IPS-18c (cell line): ENCODE data around the gene CBARP.
A peak's percentile ranks its signal among the peaks of the same experiment; 100 is the strongest.

Experiments
- H3K4me3 ChIP-seq: 2 replicates; pipeline ENCODE4 v1.7.0; 2013; ENCODE audit warnings: low read depth, mild to moderate bottlenecking, low read length, moderate library complexity; ENCODE audit not compliant: insufficient read depth
- H3K9me3 ChIP-seq: one replicate; pipeline ENCODE4 v1.6.1; 2013; ENCODE audit warnings: mild to moderate bottlenecking, low read length, moderate library complexity; ENCODE audit not compliant: control insufficient read depth, insufficient read depth

The CBARP gene

DNA sequence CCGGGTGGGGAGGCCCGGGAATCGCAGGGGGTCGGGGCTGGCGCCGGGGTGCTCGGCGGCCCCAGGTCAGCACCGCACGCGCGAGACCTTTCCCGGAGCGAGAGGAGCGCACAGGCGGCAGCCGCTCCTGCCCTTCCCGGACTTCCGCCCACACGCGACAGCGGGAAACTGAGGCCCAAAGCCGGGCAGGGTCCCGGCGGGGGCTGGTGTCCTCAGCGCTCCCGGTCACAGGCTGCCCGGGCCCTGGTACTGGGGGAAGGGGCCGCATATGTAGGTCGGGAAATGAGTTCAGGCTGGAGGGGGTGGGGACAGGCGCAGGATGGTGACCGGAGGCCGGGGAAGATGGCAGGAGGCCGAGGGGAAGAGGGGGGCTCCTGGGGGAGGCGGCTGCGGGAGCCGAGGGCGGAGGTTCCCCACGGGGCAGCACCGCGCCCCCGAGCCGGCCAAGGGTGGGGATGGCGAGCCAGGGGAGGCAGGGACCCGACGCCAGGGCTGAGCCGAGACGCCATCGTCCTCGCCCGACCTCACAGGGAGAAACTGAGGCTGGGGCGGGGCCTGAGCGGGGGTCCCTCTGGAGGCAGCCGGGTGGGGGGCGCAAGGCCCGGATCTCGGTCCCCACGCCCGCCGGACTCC, 662 bp downstream of the CBARP start:
- Histone ChIP-seq H3K4me3 (peak overlapping the region; percentile 68), H3K9me3 (no peaks in the 10 kb centered on the region)

- Histone ChIP-seq H3K9me3 (no peaks in the 10 kb centered on the region), H3K4me3 (peak overlapping the region; percentile 68)
Observed at GRCh38 chr19:1236576-1236975, 1.2 kb downstream of the CBARP start.

DNA sequence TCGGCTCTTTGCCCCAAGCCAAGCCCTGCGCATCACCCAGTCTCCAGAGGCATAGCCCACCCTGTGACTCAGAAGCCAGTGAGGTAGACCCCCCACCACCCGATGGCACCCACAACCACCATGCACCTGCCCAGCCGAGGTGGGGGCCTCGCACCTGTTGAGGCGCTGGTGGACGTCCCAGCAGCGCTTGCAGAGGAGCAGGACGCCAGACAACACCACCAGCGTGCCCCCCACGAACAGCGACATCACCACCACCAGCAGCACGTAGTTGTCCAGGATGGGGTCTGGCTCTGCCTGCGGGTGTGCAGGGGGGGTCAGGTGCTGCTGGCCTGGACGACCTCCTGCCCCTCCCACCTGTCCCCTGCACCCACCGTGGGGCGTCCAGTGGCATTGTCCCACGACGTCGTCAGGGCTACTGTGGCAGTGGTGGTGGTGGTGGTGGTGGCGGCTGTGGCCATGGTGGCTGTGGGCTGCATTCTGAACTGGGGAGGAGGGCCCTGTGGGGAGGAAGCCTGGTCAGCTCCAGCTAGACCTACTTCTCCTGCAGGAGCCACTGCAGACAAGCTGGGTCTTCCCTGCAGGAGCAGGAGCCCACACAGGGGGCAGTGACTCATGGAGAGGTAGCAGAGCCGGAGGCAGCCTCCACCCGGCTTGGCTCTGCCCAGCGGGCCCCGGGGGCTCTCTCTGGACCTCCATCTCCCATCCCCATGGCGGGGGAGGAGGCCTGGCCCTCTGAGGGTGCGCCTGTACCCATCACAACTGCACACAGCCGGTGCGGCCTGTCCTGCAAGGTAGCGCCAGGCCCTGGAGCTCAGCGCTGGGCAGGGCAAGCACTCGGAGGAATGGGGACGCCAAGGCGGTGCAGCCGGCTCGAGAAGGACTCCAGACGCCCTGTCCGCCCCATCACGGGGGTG, 1.9 kb downstream of the CBARP start:
- peak overlapping the region; percentile 47 for H3K4me3 ChIP-seq
- H3K9me3 ChIP-seq = no peaks in the 10 kb centered on the region

GRCh38 chr19:1234955-1235380, 2.8 kb downstream of the CBARP start:
- H3K4me3 ChIP-seq = no peak overlapping the region
- no peaks in the 10 kb centered on the region for H3K9me3 ChIP-seq

DNA sequence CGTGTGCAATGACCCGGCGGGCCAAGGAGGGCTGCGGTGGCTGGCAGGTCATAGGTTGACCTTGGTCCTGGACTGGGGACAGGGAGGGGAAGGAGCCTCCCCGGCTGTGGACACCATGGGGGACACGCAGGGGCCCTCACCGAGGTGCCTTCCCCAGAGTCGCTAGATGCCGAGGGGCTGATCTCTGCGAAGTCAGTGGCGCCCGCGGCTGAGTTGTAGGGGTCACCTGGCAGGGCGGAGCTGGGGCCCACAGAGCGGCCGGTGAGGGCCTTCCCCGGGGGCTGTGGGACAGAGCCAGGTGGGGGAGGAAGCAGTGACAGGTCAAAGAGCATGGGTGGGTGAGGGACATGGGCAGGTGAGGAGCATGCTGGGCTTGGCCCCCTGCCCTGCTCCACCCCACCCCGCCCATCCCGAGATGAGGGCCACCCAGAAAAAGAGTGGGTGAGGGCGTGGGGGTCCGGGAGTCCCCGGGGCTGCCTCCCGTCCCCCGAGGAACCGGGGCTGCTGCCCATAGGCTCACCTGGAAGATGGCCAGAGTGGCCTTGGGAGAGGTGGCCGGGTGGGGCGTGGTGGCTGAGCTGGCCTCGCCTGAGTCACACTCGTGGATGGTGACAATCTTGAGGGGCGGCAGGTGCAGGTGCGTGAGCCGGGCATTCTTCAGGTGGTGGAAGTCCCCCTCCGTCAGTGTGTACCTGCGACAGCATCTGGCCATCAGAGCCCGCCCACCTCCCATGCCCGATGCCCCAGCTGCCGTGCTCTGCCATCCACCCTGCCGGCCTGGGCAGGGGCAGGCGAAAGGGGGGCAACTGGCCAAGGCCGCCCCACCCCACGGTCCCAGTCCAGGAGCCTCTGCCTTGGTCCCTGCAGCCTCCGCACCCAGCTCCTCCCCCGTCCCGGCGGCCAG, 3.5 kb downstream of the CBARP start:
- H3K4me3 ChIP-seq = no peak overlapping the region
- H3K9me3 ChIP-seq = no peaks in the 10 kb centered on the region

GRCh38 chr19:1233115-1233667, 4.6 kb downstream of the CBARP start:
- H3K4me3 ChIP-seq = no peak overlapping the region
- no peaks in the 10 kb centered on the region for H3K9me3 ChIP-seq

- peak overlapping the region; percentile 15; the same call in 1 of the 2 replicates for H3K4me3 ChIP-seq
- no peaks in the 10 kb centered on the region for H3K9me3 ChIP-seq
Observed at GRCh38 chr19:1232652-1233072, 5.1 kb downstream of the CBARP start.

DNA sequence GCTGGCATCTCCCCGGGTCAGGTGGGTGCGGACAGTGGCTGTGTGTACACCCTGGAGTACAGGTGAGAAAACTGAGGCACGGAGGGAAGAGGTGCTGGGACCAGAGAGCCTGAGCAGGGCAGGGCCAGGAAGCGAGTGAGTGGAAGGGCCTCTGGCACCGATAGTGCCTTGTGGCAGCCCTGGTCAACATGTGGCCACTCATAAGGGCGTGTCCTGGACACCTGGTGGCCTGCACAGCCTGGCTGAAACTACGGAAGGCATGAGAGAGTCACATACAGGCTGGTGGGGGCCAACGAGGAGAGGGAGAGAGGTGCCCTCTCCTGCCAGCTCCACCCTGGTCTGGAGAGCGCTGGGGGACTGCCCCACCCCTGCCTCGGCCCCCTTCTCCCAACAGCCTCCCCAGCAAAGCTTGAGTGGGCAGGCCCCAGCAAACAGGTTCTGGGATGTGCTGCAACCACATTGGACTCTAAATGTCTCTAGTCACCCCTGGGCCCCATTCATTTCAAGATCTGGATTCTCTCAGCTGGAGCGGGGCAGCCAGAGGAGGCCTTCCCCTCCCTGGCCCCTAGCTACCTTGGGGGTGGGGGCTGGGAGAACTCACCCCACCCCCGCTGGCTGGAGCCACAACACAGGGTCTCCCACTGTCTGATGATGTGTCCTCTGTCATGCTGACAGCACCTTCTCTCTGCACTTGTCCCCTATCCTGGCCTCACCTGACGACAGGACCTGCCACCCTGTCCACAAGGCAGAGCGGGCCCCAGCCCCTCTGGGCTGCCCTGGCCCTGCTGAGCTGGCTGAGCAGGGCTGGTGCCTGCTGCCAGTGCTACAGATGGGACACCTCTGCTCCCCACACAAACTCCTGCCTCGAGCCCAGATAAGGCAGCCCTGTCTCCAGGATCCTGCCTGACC, 5.8 kb downstream of the CBARP start:
- Histone ChIP-seq H3K9me3 (no peaks in the 10 kb centered on the region), H3K4me3 (peak overlapping the region; percentile 15; the same call in 1 of the 2 replicates)

- no peaks in the 10 kb centered on the region for H3K9me3 ChIP-seq
- no peak overlapping the region for H3K4me3 ChIP-seq
Observed at GRCh38 chr19:1230783-1231489, 6.9 kb downstream of the CBARP start.

DNA sequence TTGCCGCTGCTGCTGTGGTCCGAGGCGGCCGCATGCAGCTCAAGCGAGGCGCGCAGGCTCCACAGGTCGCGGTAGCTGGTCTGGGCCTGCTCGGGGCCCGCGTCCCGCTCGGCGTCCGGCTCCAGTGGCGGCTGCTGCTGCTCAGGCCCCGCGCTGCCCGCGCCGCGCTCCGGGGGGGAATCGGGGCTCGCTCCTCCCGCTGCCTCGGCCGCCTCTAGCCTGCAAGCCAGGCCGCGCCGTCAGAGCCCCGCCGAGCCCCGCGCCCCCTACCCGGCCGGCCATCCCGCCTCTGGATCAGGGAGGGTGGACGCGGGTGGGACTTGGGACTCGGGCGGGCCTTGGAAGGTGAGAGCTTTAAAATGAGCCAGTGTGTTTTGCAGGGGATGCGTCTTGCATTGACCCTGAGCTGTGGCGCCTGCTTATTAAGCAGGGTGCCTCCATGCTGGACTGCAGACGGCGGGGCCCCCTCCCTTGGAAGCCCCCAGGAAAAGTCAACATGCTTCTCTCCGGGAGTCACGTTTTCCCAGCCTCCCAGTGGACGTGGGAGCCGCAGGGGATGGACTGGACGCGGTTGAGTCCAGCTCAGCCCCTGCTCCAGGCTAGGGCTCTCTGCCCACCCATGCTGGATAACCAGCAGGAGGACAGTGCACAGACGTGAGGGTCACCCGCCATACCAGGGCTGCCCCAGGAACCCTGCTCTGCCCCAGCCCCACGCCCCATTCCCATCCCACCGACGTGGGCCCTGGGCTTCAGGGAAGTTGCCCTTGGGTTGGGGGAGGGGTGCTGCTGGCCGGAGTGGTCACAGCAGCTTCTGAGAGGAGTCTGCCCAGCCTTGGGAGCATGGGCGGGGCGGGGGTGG, 7.7 kb downstream of the CBARP start:
- no peak overlapping the region for H3K4me3 ChIP-seq

GRCh38 chr19:1229056-1229923, 8.5 kb downstream of the CBARP start:
- H3K4me3 ChIP-seq = no peak overlapping the region
- no peaks in the 10 kb centered on the region for H3K9me3 ChIP-seq

More for the DNA sequence above, 7.7 kb downstream of the CBARP start:
- H3K9me3 ChIP-seq = no peaks in the 10 kb centered on the region

DNA sequence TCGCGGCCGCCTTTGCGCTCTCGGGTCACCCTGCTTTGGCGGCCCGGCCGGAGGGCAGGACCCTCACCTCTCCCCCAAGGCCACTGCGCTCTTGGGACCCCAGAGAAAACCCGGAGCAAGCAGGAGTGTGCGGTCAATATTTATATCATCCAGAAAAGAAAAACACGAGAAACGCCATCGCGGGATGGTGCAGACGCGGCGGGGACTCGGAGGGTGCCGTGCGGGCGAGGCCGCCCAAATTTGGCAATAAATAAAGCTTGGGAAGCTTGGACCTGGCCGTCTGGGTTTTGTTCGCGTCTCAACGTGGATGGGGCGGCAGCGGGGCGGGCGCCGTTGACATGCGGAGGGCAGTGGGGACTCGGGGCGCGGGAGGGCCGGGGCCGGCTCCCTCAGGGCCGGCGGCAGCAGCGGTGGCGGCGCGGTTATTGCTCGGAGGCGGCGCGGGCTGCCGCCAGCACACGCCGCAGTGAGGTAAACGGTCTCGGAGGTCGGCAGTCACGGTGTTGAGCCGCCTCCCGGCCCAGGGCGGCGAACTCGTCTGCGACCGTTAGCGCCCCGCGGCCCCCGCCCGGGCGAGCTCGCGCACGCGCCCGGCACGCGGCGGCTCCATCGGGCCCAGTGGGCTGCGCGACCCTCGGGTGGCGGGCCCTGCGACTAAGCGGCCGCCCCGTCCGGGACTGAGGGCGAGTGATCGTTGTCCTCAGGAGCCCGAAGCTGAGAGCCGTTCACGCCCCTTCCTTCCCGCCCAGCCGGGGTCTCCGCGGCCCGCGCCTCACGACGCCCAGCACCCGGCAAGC, 9.4 kb downstream of the CBARP start:
- H3K4me3 ChIP-seq = no peak overlapping the region
- H3K9me3 ChIP-seq = no peaks in the 10 kb centered on the region

- H3K4me3 ChIP-seq = no peak overlapping the region
- no peaks in the 10 kb centered on the region for H3K9me3 ChIP-seq
Observed at GRCh38 chr19:1227304-1228054, 10.3 kb downstream of the CBARP start.
